Measurements from ENCODE around the gene GPR35. TPM values are rescaled to one million over a fixed set of nuclear protein-coding genes. Genes with fewer than 3 reads are reported as not detected.

The GPR35 gene
- polyA plus RNA-seq, 3 donors: 30.6 to 37.8 (median 36.3) TPM

- TF ChIP-seq, protein P1, sequence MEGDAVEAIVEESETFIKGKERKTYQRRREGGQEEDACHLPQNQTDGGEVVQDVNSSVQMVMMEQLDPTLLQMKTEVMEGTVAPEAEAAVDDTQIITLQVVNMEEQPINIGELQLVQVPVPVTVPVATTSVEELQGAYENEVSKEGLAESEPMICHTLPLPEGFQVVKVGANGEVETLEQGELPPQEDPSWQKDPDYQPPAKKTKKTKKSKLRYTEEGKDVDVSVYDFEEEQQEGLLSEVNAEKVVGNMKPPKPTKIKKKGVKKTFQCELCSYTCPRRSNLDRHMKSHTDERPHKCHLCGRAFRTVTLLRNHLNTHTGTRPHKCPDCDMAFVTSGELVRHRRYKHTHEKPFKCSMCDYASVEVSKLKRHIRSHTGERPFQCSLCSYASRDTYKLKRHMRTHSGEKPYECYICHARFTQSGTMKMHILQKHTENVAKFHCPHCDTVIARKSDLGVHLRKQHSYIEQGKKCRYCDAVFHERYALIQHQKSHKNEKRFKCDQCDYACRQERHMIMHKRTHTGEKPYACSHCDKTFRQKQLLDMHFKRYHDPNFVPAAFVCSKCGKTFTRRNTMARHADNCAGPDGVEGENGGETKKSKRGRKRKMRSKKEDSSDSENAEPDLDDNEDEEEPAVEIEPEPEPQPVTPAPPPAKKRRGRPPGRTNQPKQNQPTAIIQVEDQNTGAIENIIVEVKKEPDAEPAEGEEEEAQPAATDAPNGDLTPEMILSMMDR (IDR thresholded peaks at IDR 0.05): no peak
- Histone ChIP-seq H3K4me3 (replicated peaks in 1 of 3; ENCODE audit: low read depth in 2 of 3, low read length in 3 of 3) (no peak overlapping the region), H3K9me3 (replicated peaks in 1 of 2; ENCODE audit: control insufficient read depth in 1 of 2, insufficient read depth in 1 of 2, low read length in 2 of 2) (no peaks in the 10 kb centered on the region), H2AFZ (ENCODE audit: insufficient read depth, low read depth, low read length, poor library complexity, severe bottlenecking) (no peak overlapping the region), H3K27me3 (ENCODE audit: control insufficient read depth in 2 of 2, insufficient read depth in 2 of 2, low read length in 2 of 2) (no peaks in the 10 kb centered on the region), H3K27ac (ENCODE audit: low read depth in 1 of 2, low read length in 2 of 2) (peak overlapping the region in 1 of 2 donors; percentile 22), H3K36me3 (replicated peaks in 1 of 2; ENCODE audit: control insufficient read depth in 1 of 2, insufficient read depth in 2 of 2, low read length in 2 of 2) (peaks cover 0 to 8% of the 10 kb centered on the region in 2 donors), H3K4me1 (ENCODE audit: control insufficient read depth in 1 of 2, insufficient read depth in 2 of 2, low read length in 2 of 2) (peaks cover 58 to 69% of the 10 kb centered on the region in 2 donors), H3K79me2 (ENCODE audit: insufficient read depth, low read length) (peaks cover 76% of the 10 kb centered on the region), H4K20me1 (ENCODE audit: insufficient read depth, low read length) (peaks cover 45% of the 10 kb centered on the region), H3K4me2 (replicated peaks; ENCODE audit: extremely low read depth, low read length, poor library complexity, severe bottlenecking) (no peak overlapping the region), H3K9ac (ENCODE audit: insufficient read depth, low read length, poor library complexity, severe bottlenecking) (no peak overlapping the region)
- intact Hi-C loops (cut with micrococcal nuclease): loop anchor here (2.0 to 10.0 kb wide), 3 partner anchors 23 to 559 kb away; partner anchors contain the start of genes DUSP28 (in 1 of the 2) and NDUFA10 (in 1 of the 2)
- Mint-ChIP-seq H3K36me3 (peaks cover 21 to 25% of the 10 kb centered on the region in 2 donors), H3K27me3 (ENCODE audit: low read depth in 3 of 3) (peaks cover 2 to 3% (median 2%) of the 10 kb centered on the region in 3 donors), H3K9me3 (peaks cover 0 to 3% (median 0%) of the 10 kb centered on the region in 7 donors), H3K27ac (peak overlapping the region in 4 of 7 donors; percentile 14 to 55 (median 38)), H3K4me1 (peaks cover 78% of the 10 kb centered on the region), H3K4me3 (no peak overlapping the region)
- WGBS (ENCODE audit: insufficient coverage): 87% methylated on average over 3 of the region's 4 CpGs
- DNase-seq: no peak
These were observed 41.5 kb upstream of the GPR35 start for GRCh38 chr2:240583774-240584173.

DNA sequence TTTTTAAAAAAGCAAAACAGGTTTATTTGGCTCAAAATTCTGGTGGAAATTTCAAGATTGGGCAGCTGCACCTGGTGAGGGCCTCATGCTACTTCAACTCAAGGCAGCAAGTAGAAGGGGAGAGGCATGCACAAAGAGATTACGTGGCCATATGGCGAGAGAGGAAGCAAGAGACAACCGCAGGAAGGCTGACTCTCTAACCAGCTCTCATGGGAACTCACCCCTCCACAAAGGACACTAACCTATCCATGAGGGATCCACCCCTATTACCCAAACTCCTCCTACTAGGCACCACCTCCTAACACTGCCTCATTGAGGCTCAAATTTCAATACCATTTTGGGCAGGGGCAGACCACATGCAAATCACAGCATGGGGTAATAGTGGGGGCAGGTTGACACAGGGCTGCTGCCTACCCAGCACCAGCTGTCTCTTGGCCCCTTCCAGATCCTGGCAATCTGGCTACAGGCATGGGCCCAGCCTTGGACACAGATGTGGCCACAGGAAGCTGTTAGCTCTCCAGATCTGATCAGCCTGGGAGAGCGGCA lies 40.7 kb upstream of the GPR35 start:
- intact Hi-C loops (cut with micrococcal nuclease): loop anchor here (2.0 to 10.0 kb wide), 4 partner anchors 24 to 560 kb away; partner anchors contain the start of genes DUSP28 (in 1 of the 2) and NDUFA10 (in 1 of the 2)
- TF ChIP-seq, protein P1 (IDR thresholded peaks at IDR 0.05): no peak
- peak overlapping the region; percentile 96 for H3K4me2 ChIP-seq (replicated peaks; ENCODE audit: extremely low read depth, low read length, poor library complexity, severe bottlenecking)
- no peaks in the 10 kb centered on the region for H3K27me3 ChIP-seq (ENCODE audit: control insufficient read depth in 2 of 2, insufficient read depth in 2 of 2, low read length in 2 of 2)
- 50% methylated on average over 2 of the region's 4 CpGs for WGBS (ENCODE audit: insufficient coverage)
- peak; percentile 85 to 89 (median 87) for DNase-seq
- H3K36me3 ChIP-seq (replicated peaks in 1 of 2; ENCODE audit: control insufficient read depth in 1 of 2, insufficient read depth in 2 of 2, low read length in 2 of 2): peaks cover 0 to 12% of the 10 kb centered on the region in 2 donors
- no peaks in the 10 kb centered on the region for H3K9me3 ChIP-seq (replicated peaks in 1 of 2; ENCODE audit: control insufficient read depth in 1 of 2, insufficient read depth in 1 of 2, low read length in 2 of 2)
- peak overlapping the region; percentile 93 to 94 for H3K27ac ChIP-seq (ENCODE audit: low read depth in 1 of 2, low read length in 2 of 2)
- peak overlapping the region in 1 of 3 experiments; percentile 80 for H3K4me3 ChIP-seq (replicated peaks in 1 of 3; ENCODE audit: low read depth in 2 of 3, low read length in 3 of 3)
- Mint-ChIP-seq H3K27me3 (ENCODE audit: low read depth in 3 of 3) (peaks cover 2 to 3% (median 2%) of the 10 kb centered on the region in 3 donors), H3K4me3 (peak overlapping the region; percentile 42 to 92), H3K4me1 (peaks cover 75% of the 10 kb centered on the region), H3K27ac (peak overlapping the region; percentile 89 to 98 (median 91)), H3K36me3 (peaks cover 26 to 31% of the 10 kb centered on the region in 2 donors), H3K9me3 (peaks cover 0 to 3% (median 0%) of the 10 kb centered on the region in 7 donors)
- peaks cover 84% of the 10 kb centered on the region for H3K79me2 ChIP-seq (ENCODE audit: insufficient read depth, low read length)
- H2AFZ ChIP-seq (ENCODE audit: insufficient read depth, low read depth, low read length, poor library complexity, severe bottlenecking): no peak overlapping the region
- H4K20me1 ChIP-seq (ENCODE audit: insufficient read depth, low read length): peaks cover 45% of the 10 kb centered on the region
- peaks cover 50 to 61% of the 10 kb centered on the region in 2 donors for H3K4me1 ChIP-seq (ENCODE audit: control insufficient read depth in 1 of 2, insufficient read depth in 2 of 2, low read length in 2 of 2)
- H3K9ac ChIP-seq (ENCODE audit: insufficient read depth, low read length, poor library complexity, severe bottlenecking): peak overlapping the region; percentile 32

Data from CD14-positive monocyte (primary cell).